ENCODE data around the gene PRKCE. TPM values are rescaled to one million over a fixed set of nuclear protein-coding genes. Genes with fewer than 3 reads are reported as not detected.
A peak's percentile ranks its signal among the peaks of the same experiment; 100 is the strongest.

The PRKCE gene
- total RNA-seq, 1 experiment from 2014 or later: 21.7 TPM

GRCh38 chr2:45845566-45845965, 194.1 kb downstream of the PRKCE start:
- no peak for TF ChIP-seq CTCF (conservative IDR thresholded peaks at IDR 0.05)
- TF ChIP-seq EZH2 (IDR thresholded peaks at IDR 0.05; ENCODE audit: low read depth): no peak

GRCh38 chr2:45849491-45850283, 198.2 kb downstream of the PRKCE start:
- intact Hi-C loops (cut with micrococcal nuclease; ENCODE audit: unreplicated experiment): no loop called here
- Histone ChIP-seq H3K4me1 (replicated peaks; ENCODE audit: insufficient read depth) (peaks cover 36% of the 10 kb centered on the region), H3F3A (ENCODE audit: insufficient read depth, low read depth) (peaks cover 22% of the 10 kb centered on the region), H3K27ac (no peak overlapping the region), H3K4me3 (no peak overlapping the region), H3K36me3 (ENCODE audit: low read depth) (no peaks in the 10 kb centered on the region), H3K9me2 (ENCODE audit: insufficient read depth) (no peaks in the 10 kb centered on the region), H3K9me3 (ENCODE audit: insufficient read depth, low read depth) (no peaks in the 10 kb centered on the region), H3K79me2 (ENCODE audit: low read depth) (0 out of 2 replicates have a peak, but pooled peaks cover 14% of the 10 kb centered on the region), H4K20me1 (ENCODE audit: insufficient read depth) (peaks cover 6% of the 10 kb centered on the region; the same call in 1 of the 2 replicates), H3K4me2 (no peak overlapping the region), H3K27me3 (ENCODE audit: insufficient read depth, low read depth) (no peaks in the 10 kb centered on the region), H2AFZ (no peak overlapping the region)
- DNase-seq: no peak
- TF ChIP-seq EZH2 (IDR thresholded peaks at IDR 0.05; ENCODE audit: low read depth): no peak
- no peak for TF ChIP-seq CTCF (conservative IDR thresholded peaks at IDR 0.05)
- ChIA-PET CTCF (no interaction called here), POLR2A (ENCODE audit: unreplicated experiment) (no interaction called here)
- no TSS peak for BruUV-seq (replicated peaks)

More at GRCh38 chr2:45845566-45845965, 194.1 kb downstream of the PRKCE start:
- no peaks in the 10 kb centered on the region for H3K36me3 ChIP-seq (ENCODE audit: low read depth)
- H3K9me3 ChIP-seq (ENCODE audit: insufficient read depth, low read depth): no peaks in the 10 kb centered on the region
- no TSS peak for BruUV-seq (replicated peaks)
- H3K4me1 ChIP-seq (replicated peaks; ENCODE audit: insufficient read depth): peaks cover 7% of the 10 kb centered on the region
- no peak overlapping the region for H2AFZ ChIP-seq
- H3F3A ChIP-seq (ENCODE audit: insufficient read depth, low read depth): peaks cover 5% of the 10 kb centered on the region; the same call in 1 of the 2 replicates
- no peaks in the 10 kb centered on the region for H3K9me2 ChIP-seq (ENCODE audit: insufficient read depth)
- no peaks in the 10 kb centered on the region for H4K20me1 ChIP-seq (ENCODE audit: insufficient read depth)
- no peaks in the 10 kb centered on the region for H3K79me2 ChIP-seq (ENCODE audit: low read depth)
- H3K4me3 ChIP-seq: no peak overlapping the region
- no peak overlapping the region for H3K4me2 ChIP-seq
- POLR2A ChIA-PET (ENCODE audit: unreplicated experiment): no interaction called here
- intact Hi-C loops (cut with micrococcal nuclease; ENCODE audit: unreplicated experiment): no loop called here
- no peak overlapping the region for H3K27ac ChIP-seq
- no peaks in the 10 kb centered on the region for H3K27me3 ChIP-seq (ENCODE audit: insufficient read depth, low read depth)
- no peak for DNase-seq
- CTCF ChIA-PET: no interaction called here

- intact Hi-C loops (cut with micrococcal nuclease; ENCODE audit: unreplicated experiment): no loop called here
- ChIA-PET CTCF (interaction anchor here (1.1 kb wide), 1 partner anchor 18 kb away, joined by 6 read pairs; no protein-coding TSS in a partner anchor), POLR2A (ENCODE audit: unreplicated experiment) (no interaction called here)
- Histone ChIP-seq H2AFZ (no peak overlapping the region), H3K36me3 (ENCODE audit: low read depth) (no peaks in the 10 kb centered on the region), H3F3A (ENCODE audit: insufficient read depth, low read depth) (peaks cover 22% of the 10 kb centered on the region), H3K4me2 (peak overlapping the region; percentile 63), H3K4me1 (replicated peaks; ENCODE audit: insufficient read depth) (peaks cover 36% of the 10 kb centered on the region), H3K27me3 (ENCODE audit: insufficient read depth, low read depth) (no peaks in the 10 kb centered on the region), H4K20me1 (ENCODE audit: insufficient read depth) (peaks cover 6% of the 10 kb centered on the region; the same call in 1 of the 2 replicates), H3K27ac (no peak overlapping the region), H3K9me3 (ENCODE audit: insufficient read depth, low read depth) (no peaks in the 10 kb centered on the region), H3K9me2 (ENCODE audit: insufficient read depth) (no peaks in the 10 kb centered on the region), H3K4me3 (no peak overlapping the region), H3K79me2 (ENCODE audit: low read depth) (0 out of 2 replicates have a peak, but pooled peaks cover 17% of the 10 kb centered on the region)
- no peak for DNase-seq
- TF ChIP-seq EZH2 (IDR thresholded peaks at IDR 0.05; ENCODE audit: low read depth) (no peak), CTCF (conservative IDR thresholded peaks at IDR 0.05) (no peak)
- no TSS peak for BruUV-seq (replicated peaks)
Measured at GRCh38 chr2:45850558-45850957, 199.1 kb downstream of the PRKCE start.
